Endothelial cell of umbilical vein (primary cell): ENCODE measurements around the gene MDM1. TPM values are rescaled to one million over a fixed set of nuclear protein-coding genes. Genes with fewer than 3 reads are reported as not detected.

Source experiments
- BruUV-seq: library from RNA; stranded (reverse); fragments of 400-500 nt; replicated peaks from 2 replicates; lab custom pipeline; 2021; lab: Mats Ljungman, UMichigan
- CTCF ChIA-PET: fragments of 300-600, 350-600 bp; sonication (Branson Sonifier 250); formaldehyde crosslinking; loops from one replicate; lab custom pipeline; 2021; ENCODE audit warnings: antibody characterized with exemption, inconsistent platforms; lab: Charles Lee
- POLR2A ChIA-PET: fragments of 300-600, 350-600 bp; sonication (Branson Sonifier 250); formaldehyde crosslinking; loops from one replicate; lab custom pipeline; 2021; ENCODE audit warnings: antibody characterized with exemption, inconsistent platforms; lab: Charles Lee
- DNase-seq: peaks from one replicate; pipeline ENCODE4 v3.0.0-alpha.2; 2011; ENCODE audit warnings: low read depth, low spot score
- FAIRE-seq: peaks from 2 replicates; lab custom pipeline; 2011; peaks lifted over from hg19 to GRCh38; lab: Jason Lieb, UNC
- H2AFZ ChIP-seq: 2 replicates; pipeline ENCODE4 v1.6.0; 2012; ENCODE audit warnings: low read depth, low read length, control low read depth, inconsistent platforms
- H3K27ac ChIP-seq: 2 replicates; pipeline ENCODE4 v1.5.1; 2011; ENCODE audit warnings: low read depth, mild to moderate bottlenecking, control low read depth, low read length, moderate library complexity; ENCODE audit not compliant: insufficient read depth
- H3K27me3 ChIP-seq, 2 experiments: 2 replicates each; pipeline versions ENCODE4 v1.6.0 to v1.6.1; 2011; ENCODE audit warnings: low read length in 2 of 2, mixed read lengths in 1 of 2; ENCODE audit not compliant: control insufficient read depth in 2 of 2, insufficient read depth in 2 of 2
- H3K36me3 ChIP-seq, 2 experiments: 2 replicates in 1 of 2; 3 replicates in 1 of 2; pipeline ENCODE4 v1.5.1; 2011; ENCODE audit warnings: low read length in 2 of 2, mild to moderate bottlenecking in 1 of 2, moderate library complexity in 1 of 2; ENCODE audit not compliant: control insufficient read depth in 2 of 2, insufficient read depth in 2 of 2; ENCODE audit errors: extremely low read depth in 1 of 2
- H3K4me1 ChIP-seq: 3 replicates; pipeline ENCODE4 v1.5.1; 2011; ENCODE audit warnings: mild to moderate bottlenecking, low read length; ENCODE audit not compliant: control insufficient read depth, insufficient read depth; ENCODE audit errors: extremely low read depth
- H3K4me2 ChIP-seq: 2 replicates; pipeline ENCODE4 v1.6.1; 2011; ENCODE audit warnings: low read length, control low read depth, mixed read lengths; ENCODE audit not compliant: insufficient read depth
- H3K4me3 ChIP-seq, 3 experiments: fragments of 200-600 bp in 1 of 3; sonication (generic), shearing (Covaris generic) in 1 of 3; replicated peaks in 1 of 3; 2 replicates each; pipeline ENCODE4 v1.5.1; 2011 to 2016; ENCODE audit warnings: control low read depth in 3 of 3, low read length in 3 of 3, mild to moderate bottlenecking in 2 of 3, inconsistent platforms in 1 of 3, low read depth in 1 of 3, moderate library complexity in 1 of 3; ENCODE audit not compliant: insufficient read depth in 1 of 3
- H3K79me2 ChIP-seq: 2 replicates; pipeline ENCODE4 v1.6.0; 2012; ENCODE audit warnings: low read length, inconsistent platforms; ENCODE audit not compliant: control insufficient read depth, insufficient read depth
- H3K9ac ChIP-seq: replicated peaks from 2 replicates; pipeline ENCODE3; 2011; ENCODE audit warnings: low read length, control low read depth; ENCODE audit not compliant: insufficient read depth; ENCODE audit errors: extremely low read depth
- H3K9me1 ChIP-seq: replicated peaks from 3 replicates; pipeline ENCODE4 v1.6.0; 2011; ENCODE audit warnings: mild to moderate bottlenecking, low read length; ENCODE audit not compliant: control insufficient read depth, insufficient read depth; ENCODE audit errors: extremely low read depth
- H3K9me3 ChIP-seq: replicated peaks from 2 replicates; pipeline ENCODE4 v1.5.1; 2012; ENCODE audit warnings: low read length, inconsistent platforms; ENCODE audit not compliant: control insufficient read depth, insufficient read depth
- H4K20me1 ChIP-seq: replicated peaks from 2 replicates; pipeline ENCODE3; 2011; ENCODE audit warnings: mild to moderate bottlenecking, low read length; ENCODE audit not compliant: control insufficient read depth, insufficient read depth; ENCODE audit errors: extremely low read depth
- CTCF ChIP-seq, 2 donors: IDR thresholded peaks; 1 replicate in 1 of 2; 2 replicates in 1 of 2; pipeline ENCODE4 v1.5.1; 2011; ENCODE audit warnings: low read length in 2 of 2, mild to moderate bottlenecking in 2 of 2, moderate library complexity in 2 of 2, control low read depth in 1 of 2, inconsistent platforms in 1 of 2, low read depth in 1 of 2; ENCODE audit not compliant: insufficient read depth in 1 of 2; ENCODE audit errors: extremely low read depth in 1 of 2
- EZH2 ChIP-seq: IDR thresholded peaks from 2 replicates; pipeline ENCODE4 v1.6.1; 2012; ENCODE audit warnings: borderline replicate concordance, low read depth, mild to moderate bottlenecking, moderate library complexity, low read length, inconsistent platforms; ENCODE audit not compliant: severe bottlenecking
- FOS ChIP-seq: IDR thresholded peaks from 2 replicates; pipeline ENCODE4 v1.6.1; 2011; ENCODE audit warnings: mild to moderate bottlenecking, low read length, moderate library complexity, borderline replicate concordance; ENCODE audit not compliant: insufficient read depth
- GATA2 ChIP-seq: IDR thresholded peaks from 2 replicates; pipeline ENCODE4 v1.7.0; 2011; ENCODE audit warnings: low read depth, mild to moderate bottlenecking, moderate library complexity, mixed read lengths, low read length; ENCODE audit not compliant: insufficient read length, insufficient read depth
- JUN ChIP-seq: IDR thresholded peaks from 2 replicates; pipeline ENCODE4 v1.6.1; 2011; ENCODE audit warnings: borderline replicate concordance, low read depth; ENCODE audit not compliant: insufficient read length, insufficient read depth
- MAX ChIP-seq: IDR thresholded peaks from 2 replicates; pipeline ENCODE4 v1.6.1; 2011; ENCODE audit not compliant: insufficient read depth, insufficient read length
- MYC ChIP-seq: IDR thresholded peaks from one replicate; pipeline ENCODE4 v1.6.1; 2011; ENCODE audit warnings: mild to moderate bottlenecking, low read depth, low read length
- POLR2A ChIP-seq: IDR thresholded peaks from 2 replicates; pipeline ENCODE4 v1.6.1; 2012; ENCODE audit warnings: low read depth, mild to moderate bottlenecking, control low read depth, low read length
- POLR2AphosphoS5 ChIP-seq: IDR thresholded peaks from 2 replicates; pipeline ENCODE4 v1.6.1; 2012; ENCODE audit warnings: low read depth, mild to moderate bottlenecking, control low read depth, low read length, moderate library complexity; ENCODE audit not compliant: insufficient read depth
- dilution Hi-C: fragments of 300-500 bp; cut with MboI; formaldehyde crosslinking; loops from one replicate; pipeline ENCODE4 v1.15.0; 2019; ENCODE audit warnings: low sequenced_read_pairs; ENCODE audit not compliant: extremely low pct_ligation_motif_present
- intact Hi-C: fragments of 100-400 bp; cut with micrococcal nuclease; formaldehyde crosslinking; loops from one replicate; pipeline ENCODE4 v1.10.0; 2022
- polyA plus RNA-seq, 4 experiments: library from polyadenylated mRNA; depleted of rRNA in 3 of 4; stranded (reverse) in 3 of 4; unstranded in 1 of 4; fragments of >200 nt; gene quantifications; 2 replicates each; pipeline versions ENCODE4 v1.2.1 to v1.2.3, GENCODE V29; 2011 to 2012; ENCODE audit warnings: missing spikeins in 1 of 4
- total RNA-seq: library from RNA; stranded (reverse); gene quantifications from 2 replicates; pipeline ENCODE4 v1.2.3, GENCODE V29; 2021

MDM1 gene
- total and polyA plus RNA-seq, 2 donors (not counting 3 experiments of a cell fraction or from before 2014, with no cell fraction given), result 4.3 to 12.5 TPM

GRCh38 chr12:68285541-68285940 is 46.6 kb downstream of the MDM1 start:
- Histone ChIP-seq H3K36me3 (no peaks in the 10 kb centered on the region), H3K27me3 (no peaks in the 10 kb centered on the region), H3K9me1 (no peaks in the 10 kb centered on the region), H3K27ac (no peak overlapping the region), H3K4me2 (no peak overlapping the region), H3K4me3 (no peak overlapping the region), H2AFZ (no peak overlapping the region), H4K20me1 (no peaks in the 10 kb centered on the region), H3K79me2 (no peaks in the 10 kb centered on the region), H3K9ac (no peak overlapping the region), H3K9me3 (no peaks in the 10 kb centered on the region), H3K4me1 (no peaks in the 10 kb centered on the region)
- intact Hi-C loops (no loop called here), dilution Hi-C loops (no loop called here)
- FAIRE-seq (no peak), DNase-seq (no peak)
- ChIA-PET POLR2A (no interaction called here), CTCF (interaction anchor here (1.0 kb wide), 1 partner anchor 32 kb away, joined by 3 read pairs; no protein-coding TSS in a partner anchor)
- TF ChIP-seq POLR2AphosphoS5 (no peak), JUN (no peak), MAX (no peak), FOS (no peak), MYC (no peak), CTCF (IDR thresholded peaks at IDR 0.05; ENCODE audit: extremely low read depth in 1 of 2, insufficient read depth in 1 of 2, low read depth in 1 of 2, low read length in 2 of 2) (no peak), GATA2 (no peak), EZH2 (no peak), POLR2A (no peak)
- BruUV-seq, result no TSS peak
